Right lobe of liver (tissue), 6 donors: Measurements from ENCODE around the gene SSR3. TPM values are rescaled to one million over a fixed set of nuclear protein-coding genes. Genes with fewer than 3 reads are reported as not detected.

ENCODE experiments used
- ATAC-seq, 4 donors: fragments of 200-7000 bp; cut with Tn5 transposase; one replicate each; pipeline ENCODE4 v1.9.1; 2020; ENCODE audit warnings: mild to moderate bottlenecking in 4 of 4, moderate library complexity in 4 of 4
- DNase-seq, 3 donors: peaks; one replicate each; pipeline ENCODE4 v3.0.0-alpha.2; 2020
- H3K27ac ChIP-seq, 3 donors: fragments of 200-600 bp; one replicate each; pipeline ENCODE4 v1.8.0; 2022
- H3K27me3 ChIP-seq, 2 donors: fragments of 200-600 bp; one replicate each; pipeline ENCODE4 v1.8.0; 2022
- H3K36me3 ChIP-seq, 4 donors: fragments of 200-600 bp; sonication (generic) in 1 of 4; one replicate each; pipeline versions ENCODE4 v1.5.1 to v1.8.0; 2017 to 2022; ENCODE audit warnings: control low read depth in 1 of 4
- H3K4me1 ChIP-seq, 4 donors: fragments of 200-600 bp; sonication (generic) in 1 of 4; one replicate each; pipeline versions ENCODE4 v1.5.1 to v1.8.0; 2017 to 2022; ENCODE audit warnings: control low read depth in 1 of 4
- H3K4me3 ChIP-seq, 3 donors: fragments of 200-600 bp; one replicate each; pipeline ENCODE4 v1.8.0; 2022
- H3K9me3 ChIP-seq, 4 donors: fragments of 200-600 bp; sonication (generic) in 1 of 4; one replicate each; pipeline versions ENCODE4 v1.5.1 to v1.8.0; 2017 to 2022; ENCODE audit warnings: control low read depth in 1 of 4
- CTCF ChIP-seq, 4 donors: fragments of 200-600 bp in 3 of 4; fragments of 450-650 bp in 1 of 4; IDR thresholded peaks; one replicate each; pipeline versions ENCODE4 v1.5.1 to v1.8.0; 2016 to 2022; ENCODE audit warnings: antibody characterized with exemption in 4 of 4, mild to moderate bottlenecking in 2 of 4
- POLR2A ChIP-seq: fragments of 450-650 bp; IDR thresholded peaks from one replicate; pipeline ENCODE4 v1.6.1; 2017; ENCODE audit warnings: antibody characterized with exemption, mild to moderate bottlenecking
- WGBS: methylation state at CpG from one replicate; pipeline ENCODE4 v1.1.6; 2018; ENCODE audit warnings: low coverage, low lambda C conversion rate; ENCODE audit not compliant: insufficient coverage; ENCODE audit errors: missing lambda C conversion rate; 5-methylcytosine and 5-hydroxymethylcytosine counted together
- intact Hi-C, 2 donors: fragments of 100-400 bp; cut with DNase I; formaldehyde crosslinking; loops; one replicate each; pipeline versions ENCODE4 v1.11.2 to v1.14.1; 2022
- total RNA-seq, 6 experiments: library from RNA; depleted of rRNA in 2 of 6; stranded (reverse); fragments of >200 nt in 2 of 6; fragmentation: NEBNext Ultra II Directional in 3 of 6; extraction: Animal tissue kit (Norgen Biotek cat#: 25700) in 3 of 6; gene quantifications; one replicate each; pipeline versions ENCODE4 v1.1.0 to v1.2.4, GENCODE V29; 2016 to 2023
- donor health status: DM: no; HTN: yes; CAD: no.
- donor health status: DM: no; HTN: no; CAD: no.
- donor health status: DM: no; HTN: no; CAD: no.
- donor health status: DM: no; HTN: yes; CAD: no.
- donor health status: DM: no; HTN: yes; CAD: no.

The SSR3 gene
- total RNA-seq, 6 experiments from 2014 or later: 73.6 to 168 (median 118) TPM

GRCh38 chr3:156554515-156554841 lies 439 bp downstream of the SSR3 start:
- whole genome bisulfite sequencing: 0% methylated on average over 9 of the region's 11 CpGs
- peaks cover 0 to 19% (median 2%) of the 10 kb centered on the region in 4 donors for H3K4me1 ChIP-seq
- peak overlapping the region; percentile 73 to 86 (median 79) for H3K27ac ChIP-seq
- peak overlapping the region; percentile 84 to 91 (median 85) for H3K4me3 ChIP-seq
- H3K36me3 ChIP-seq: peaks cover 0 to 20% (median 5%) of the 10 kb centered on the region in 4 donors
- no peaks in the 10 kb centered on the region for H3K9me3 ChIP-seq
- TF ChIP-seq POLR2A (no peak), CTCF (IDR thresholded peaks at IDR 0.05) (no peak)
- ATAC-seq (peak in 2 of 4 donors; percentile 29 to 33), DNase-seq (no peak)
- H3K27me3 ChIP-seq: no peaks in the 10 kb centered on the region
- intact Hi-C loops: loop anchor here (10.0 kb wide), 1 partner anchor 120 kb away; the partner anchor contains the start of gene TIPARP (in 2 of the 2)

DNA sequence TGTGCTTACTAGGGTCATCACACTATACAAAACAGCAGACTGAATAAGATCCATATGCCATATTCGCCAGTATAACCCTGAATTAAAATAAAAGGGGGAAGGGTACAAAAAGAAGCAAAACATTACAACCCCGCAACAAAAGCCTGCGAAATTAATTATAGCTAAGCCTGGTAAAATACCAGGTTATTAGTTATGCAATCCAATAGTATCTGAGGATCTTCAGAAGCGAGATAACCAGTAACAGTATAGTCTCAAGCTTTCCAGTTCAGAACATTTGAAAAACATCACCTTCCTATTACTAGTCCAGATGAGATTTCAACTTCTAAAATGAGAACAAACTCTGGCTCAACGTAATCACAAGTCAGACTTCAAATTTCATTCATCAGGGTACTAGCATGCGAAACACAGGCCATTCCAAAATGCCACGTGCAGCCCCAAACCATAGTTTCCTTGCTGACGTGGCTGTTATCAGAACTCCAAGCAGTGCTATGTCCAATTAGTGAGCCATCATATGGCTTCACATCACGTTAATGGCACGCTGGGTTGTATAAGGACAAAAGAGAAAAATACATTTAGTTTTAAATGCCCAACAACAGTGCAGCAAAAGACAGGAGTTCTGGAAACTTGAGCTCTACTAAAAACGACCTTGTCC lies 1.1 kb downstream of the SSR3 start:
- TF ChIP-seq CTCF (IDR thresholded peaks at IDR 0.05): no peak
- ATAC-seq (peak in 1 of 4 donors; percentile 20), DNase-seq (no peak)
- no peaks in the 10 kb centered on the region for H3K27me3 ChIP-seq
- peak overlapping the region; percentile 73 to 86 (median 79) for H3K27ac ChIP-seq
- H3K4me3 ChIP-seq: peak overlapping the region; percentile 84 to 91 (median 85)
- intact Hi-C loops: loop anchor here (10.0 kb wide), 1 partner anchor 121 kb away; the partner anchor contains the start of gene TIPARP (in 2 of the 2)
- peaks cover 0 to 27% (median 5%) of the 10 kb centered on the region in 4 donors for H3K36me3 ChIP-seq
- peaks cover 0 to 19% (median 2%) of the 10 kb centered on the region in 4 donors for H3K4me1 ChIP-seq
- no peaks in the 10 kb centered on the region for H3K9me3 ChIP-seq
- 23% methylated on average over 11 of the region's 11 CpGs for WGBS

DNA sequence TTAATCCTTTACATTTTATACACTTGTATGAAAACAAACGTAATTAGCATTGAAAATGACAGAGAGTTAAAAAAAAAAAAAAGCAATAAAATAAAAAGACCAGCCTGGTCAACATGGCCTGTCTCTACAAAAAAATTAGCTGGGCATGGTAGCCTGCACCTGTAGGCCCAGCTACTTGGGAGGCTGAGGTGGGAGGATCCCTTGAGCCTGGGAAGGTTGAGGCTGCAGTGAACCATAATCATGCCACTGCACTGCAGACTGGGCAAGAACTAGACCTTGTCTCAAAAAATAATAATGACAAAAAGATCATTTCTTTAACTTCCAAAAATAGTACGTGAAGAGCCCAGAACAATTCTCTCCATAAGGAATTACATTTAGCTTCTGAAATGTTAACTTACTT lies 1.9 kb downstream of the SSR3 start:
- ATAC-seq: no peak

DNA sequence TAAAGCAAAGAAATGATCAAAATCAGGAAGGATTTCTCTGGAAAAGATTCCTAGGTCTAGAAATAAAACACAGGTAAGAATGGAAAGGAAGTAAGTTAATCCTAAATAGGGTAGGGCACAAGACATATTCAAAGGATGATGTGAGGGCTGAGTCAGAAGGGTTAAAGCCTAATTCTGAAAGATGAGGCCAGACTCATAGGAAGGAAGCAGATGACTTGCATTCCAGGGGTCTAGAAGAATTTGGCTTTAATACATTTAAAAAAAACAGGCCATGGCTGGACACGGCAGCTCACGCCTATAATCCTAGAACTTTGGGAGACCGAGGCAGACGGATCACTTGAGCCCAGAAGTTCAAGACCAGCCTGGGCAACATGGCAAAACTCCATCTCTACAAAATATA lies 3.2 kb downstream of the SSR3 start:
- peaks cover 0 to 19% (median 2%) of the 10 kb centered on the region in 4 donors for H3K4me1 ChIP-seq
- no peak for ATAC-seq
- intact Hi-C loops: loop anchor here (10.0 kb wide), 1 partner anchor 123 kb away; the partner anchor contains the start of gene TIPARP (in 2 of the 2)
- H3K4me3 ChIP-seq: no peak overlapping the region
- no peak for DNase-seq
- no peak for TF ChIP-seq CTCF (IDR thresholded peaks at IDR 0.05)
- no peak for TF ChIP-seq POLR2A
- no peaks in the 10 kb centered on the region for H3K27me3 ChIP-seq
- peaks cover 0 to 41% (median 8%) of the 10 kb centered on the region in 4 donors for H3K36me3 ChIP-seq
- no peaks in the 10 kb centered on the region for H3K9me3 ChIP-seq
- 70% methylated on average over 2 of the region's 4 CpGs for WGBS
- H3K27ac ChIP-seq: no peak overlapping the region

More for the DNA sequence above, 1.9 kb downstream of the SSR3 start:
- no peak for TF ChIP-seq POLR2A
- TF ChIP-seq CTCF (IDR thresholded peaks at IDR 0.05): no peak
- Histone ChIP-seq H3K27me3 (no peaks in the 10 kb centered on the region), H3K36me3 (peaks cover 0 to 35% (median 8%) of the 10 kb centered on the region in 4 donors), H3K4me3 (no peak overlapping the region), H3K9me3 (no peaks in the 10 kb centered on the region), H3K27ac (no peak overlapping the region), H3K4me1 (peaks cover 0 to 19% (median 2%) of the 10 kb centered on the region in 4 donors)
- 85% methylated on average over 2 of the region's 2 CpGs for WGBS
- intact Hi-C loops: loop anchor here (10.0 kb wide), 1 partner anchor 122 kb away; the partner anchor contains the start of gene TIPARP (in 2 of the 2)
- no peak for DNase-seq
